ENCODE measurements around the gene CCDC187.

DNA sequence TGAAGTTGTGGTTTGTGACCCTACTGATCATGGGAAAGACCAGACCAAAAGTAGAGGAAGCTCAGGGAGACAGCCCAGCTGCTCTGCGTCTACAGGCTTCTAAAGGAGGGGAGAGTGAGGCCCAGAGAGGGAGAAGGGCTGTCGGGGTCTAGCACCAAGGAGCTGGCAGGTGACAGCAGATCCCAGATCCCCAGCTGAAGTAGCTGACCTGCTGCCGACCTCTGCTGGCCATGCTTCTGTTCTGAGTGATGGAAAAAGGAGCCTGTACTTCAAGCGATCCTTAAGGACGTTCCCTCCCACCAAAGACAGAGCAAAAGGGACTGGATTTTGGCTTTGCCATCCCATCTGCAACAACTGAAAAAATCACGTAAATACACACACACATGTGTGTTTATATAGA lies 35.6 kb downstream of the CCDC187 start:
- TF ChIP-seq EZH2 (IDR thresholded peaks at IDR 0.05; ENCODE audit: low read depth) = no peak
- no peak; the same call in 1 of the 2 replicates for TF ChIP-seq CTCF (conservative IDR thresholded peaks at IDR 0.05)
